ENCODE results near the gene GDPD3.

The GDPD3 gene

DNA sequence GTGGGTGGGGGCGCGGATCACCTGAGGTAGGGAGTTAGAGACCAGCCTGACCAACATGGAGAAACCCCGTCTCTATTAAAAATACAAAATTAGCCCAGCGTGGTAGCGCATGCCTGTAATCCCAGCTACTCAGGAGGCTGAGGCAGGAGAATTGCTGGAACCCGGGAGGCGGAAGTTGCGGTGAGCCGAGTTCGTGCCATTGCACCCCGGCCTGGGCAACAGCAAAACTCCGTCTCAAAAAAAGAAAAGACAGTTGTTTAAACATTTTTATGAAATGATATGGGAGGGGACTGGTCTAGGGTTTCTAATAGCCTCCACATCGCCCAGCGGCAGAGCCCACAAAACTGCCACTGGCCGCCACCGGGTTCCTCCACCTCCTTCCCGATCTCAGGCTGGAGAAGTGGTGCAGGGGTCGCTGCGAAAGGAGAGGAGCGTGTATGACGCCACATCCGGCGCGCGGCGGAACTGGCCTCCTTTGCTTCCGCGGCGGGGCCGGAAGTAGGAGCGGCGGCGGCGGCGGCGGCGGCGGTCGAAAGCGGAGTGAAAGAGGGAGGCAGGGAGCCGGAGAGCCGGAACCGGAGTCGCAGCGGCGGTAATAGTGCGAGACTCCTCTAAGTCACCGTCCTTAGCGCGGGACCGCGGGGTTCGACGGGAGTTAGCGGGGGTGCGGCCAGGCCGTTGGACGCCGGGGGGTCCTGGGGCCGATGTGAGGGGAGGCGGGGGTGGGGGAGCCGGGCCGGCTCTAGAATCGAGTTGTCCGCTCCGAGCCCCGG is 37.6 kb downstream of the GDPD3 start, which contains the start of gene PPP4C:
Gene PPP4C (plus strand): TSS at position 492 of the 773 bp plus-strand sequence. CDS start 384 bp downstream, outside the sequence.
- peak; percentile 93 to 95 for DNase-seq

DNA sequence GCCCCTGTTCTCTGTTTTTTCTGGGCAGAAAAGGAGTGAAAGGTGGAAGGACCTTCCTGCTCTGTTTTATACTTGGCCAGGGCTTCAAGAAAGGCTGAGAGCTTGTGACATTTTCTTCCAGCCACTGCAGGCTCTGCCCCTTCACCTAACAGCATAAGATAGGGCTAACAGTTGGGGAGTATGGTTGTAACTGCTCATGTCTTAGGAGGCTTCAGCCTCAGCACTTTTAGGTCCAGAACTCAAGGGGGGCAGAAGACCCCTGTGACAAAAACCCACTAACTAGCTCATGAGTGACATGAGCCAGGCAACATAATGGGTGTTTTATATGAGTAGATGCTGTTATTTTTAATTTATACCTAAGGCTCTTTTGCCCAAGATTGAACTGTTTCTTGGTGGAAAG is 42.8 kb downstream of the GDPD3 start:
- DNase-seq: no peak

GRCh38 chr16:30069611-30070462 is 43.5 kb downstream of the GDPD3 start:
- no peak for DNase-seq

DNA sequence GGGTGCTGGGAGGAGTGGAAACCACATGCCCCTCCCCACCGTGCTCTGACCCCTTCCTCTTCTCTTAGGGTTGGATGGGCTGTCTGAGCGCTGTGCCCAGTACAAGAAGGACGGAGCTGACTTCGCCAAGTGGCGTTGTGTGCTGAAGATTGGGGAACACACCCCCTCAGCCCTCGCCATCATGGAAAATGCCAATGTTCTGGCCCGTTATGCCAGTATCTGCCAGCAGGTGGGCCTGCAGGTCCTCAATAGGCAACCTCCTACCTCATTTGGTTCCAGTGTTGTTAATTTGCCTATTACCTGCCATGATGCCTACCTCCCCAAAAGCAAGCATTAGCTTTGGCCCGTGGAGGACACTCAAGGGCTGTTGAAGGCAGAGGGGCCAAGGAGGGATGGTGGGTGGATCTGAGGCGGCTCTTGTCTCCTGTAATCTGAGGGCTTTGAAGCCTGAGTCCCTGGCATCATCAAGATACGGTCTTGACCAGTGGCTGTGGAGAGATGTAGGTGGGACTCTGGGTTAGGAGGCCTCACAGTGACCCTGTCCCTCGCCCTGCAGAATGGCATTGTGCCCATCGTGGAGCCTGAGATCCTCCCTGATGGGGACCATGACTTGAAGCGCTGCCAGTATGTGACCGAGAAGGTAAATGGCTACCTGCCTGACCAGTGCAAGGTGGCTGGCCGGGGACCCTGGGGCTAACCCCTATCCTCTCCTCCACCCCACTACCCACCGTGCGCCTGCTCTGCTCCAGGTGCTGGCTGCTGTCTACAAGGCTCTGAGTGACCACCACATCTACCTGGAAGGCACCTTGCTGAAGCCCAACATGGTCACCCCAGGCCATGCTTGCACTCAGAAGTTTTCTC is 44.4 kb downstream of the GDPD3 start:
- DNase-seq: no peak

- DNase-seq: no peak
Observed at GRCh38 chr16:30068333-30068732, 45.0 kb downstream of the GDPD3 start.

- no peak for DNase-seq
Observed at GRCh38 chr16:30067584-30067916, 45.8 kb downstream of the GDPD3 start.

DNA sequence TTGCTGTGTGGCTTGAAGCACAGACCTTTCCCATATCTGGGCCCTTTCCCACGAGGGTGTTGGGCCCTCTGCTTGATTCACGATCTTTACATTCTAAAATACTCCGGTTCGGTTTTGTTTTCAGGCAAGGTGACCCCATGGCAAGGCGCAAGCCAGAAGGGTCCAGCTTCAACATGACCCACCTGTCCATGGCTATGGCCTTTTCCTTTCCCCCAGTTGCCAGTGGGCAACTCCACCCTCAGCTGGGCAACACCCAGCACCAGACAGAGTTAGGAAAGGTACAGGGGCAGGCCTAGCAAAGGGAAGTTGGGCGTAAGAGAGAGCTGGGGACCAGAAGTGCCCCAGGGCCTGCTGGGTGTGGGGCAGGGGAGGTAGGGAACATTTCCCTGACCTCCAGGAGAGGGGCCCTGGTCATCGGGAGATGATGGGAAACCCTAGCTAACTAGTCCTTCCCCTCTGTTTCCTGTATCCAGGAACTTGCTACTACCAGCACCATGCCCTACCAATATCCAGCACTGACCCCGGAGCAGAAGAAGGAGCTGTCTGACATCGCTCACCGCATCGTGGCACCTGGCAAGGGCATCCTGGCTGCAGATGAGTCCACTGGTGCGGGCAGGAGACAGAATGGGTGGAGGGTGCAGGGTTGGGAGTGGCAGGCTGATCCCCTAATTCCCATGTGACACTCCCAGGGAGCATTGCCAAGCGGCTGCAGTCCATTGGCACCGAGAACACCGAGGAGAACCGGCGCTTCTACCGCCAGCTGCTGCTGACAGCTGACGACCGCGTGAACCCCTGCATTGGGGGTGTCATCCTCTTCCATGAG is 46.4 kb downstream of the GDPD3 start:
- DNase-seq: no peak

DNA sequence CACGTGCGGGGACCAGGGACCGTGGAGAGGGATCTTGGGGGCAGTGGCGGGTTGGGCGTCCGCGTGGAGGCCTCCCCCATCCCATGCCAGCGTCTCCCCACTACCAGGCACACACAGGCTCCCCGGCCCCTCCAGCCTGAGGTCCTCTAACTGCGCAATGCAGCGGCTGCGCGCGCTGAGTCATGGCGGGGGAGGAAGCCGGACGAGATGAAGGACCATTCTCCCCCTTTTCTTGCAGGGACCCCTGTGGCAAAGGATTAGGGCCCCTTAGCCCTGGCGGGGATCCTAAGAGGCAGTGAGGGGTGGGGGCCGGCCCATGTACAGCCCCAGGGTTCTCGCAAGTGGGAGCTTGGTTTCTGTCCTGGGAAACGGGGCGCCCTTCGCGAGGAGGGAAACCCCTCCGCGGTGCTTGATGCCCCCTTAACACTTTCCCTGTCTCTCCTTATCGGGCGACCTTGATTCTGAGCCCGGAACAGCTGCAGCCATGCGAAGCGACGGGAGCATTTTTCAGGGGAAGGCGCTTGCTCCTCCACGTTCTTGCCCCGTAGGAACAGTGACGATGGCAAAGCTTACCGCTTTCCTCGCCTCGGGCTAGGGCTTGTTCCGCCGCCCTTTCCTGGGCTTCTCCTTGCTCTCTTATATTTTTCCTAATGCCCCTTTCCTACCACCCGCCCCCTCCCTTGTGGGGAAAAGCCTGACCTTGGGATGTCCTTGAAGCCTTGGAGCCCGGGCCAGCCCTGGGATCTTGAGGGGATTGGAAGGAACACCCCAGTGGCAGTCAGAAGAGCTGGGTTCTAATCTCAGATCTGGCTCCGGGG is 47.2 kb downstream of the GDPD3 start:
- DNase-seq: no peak

- peak; percentile 97 to 98 for DNase-seq
Observed at GRCh38 chr16:30065102-30065942, 48.0 kb downstream of the GDPD3 start, which contains the start of gene ALDOA. Gene ALDOA (plus strand): TSS chr16:30065760. CDS start chr16:30066898, 1,138 bp downstream.

DNA sequence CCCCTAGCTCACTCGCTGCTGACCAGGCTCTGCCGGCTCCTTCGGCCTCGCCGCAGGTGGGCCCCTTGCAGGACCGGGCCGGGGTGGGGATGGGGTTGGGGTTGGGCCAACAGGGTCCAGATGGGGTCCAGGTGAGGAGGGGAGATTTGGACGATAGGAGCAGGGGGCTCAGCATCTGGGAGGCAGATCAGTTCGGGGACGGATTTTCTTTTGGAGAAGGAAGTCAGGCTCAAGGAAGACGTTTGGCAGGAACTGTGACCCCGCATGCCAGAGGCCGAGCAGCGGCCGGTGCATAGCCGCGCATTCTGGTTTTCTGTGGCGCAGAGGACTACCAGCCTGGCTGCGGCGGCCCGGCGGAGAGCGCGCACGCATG is 48.6 kb downstream of the GDPD3 start:
- no peak for DNase-seq

GRCh38 chr16:30063893-30064728 is 49.2 kb downstream of the GDPD3 start:
- peak; percentile 85 to 95 for DNase-seq

DNA sequence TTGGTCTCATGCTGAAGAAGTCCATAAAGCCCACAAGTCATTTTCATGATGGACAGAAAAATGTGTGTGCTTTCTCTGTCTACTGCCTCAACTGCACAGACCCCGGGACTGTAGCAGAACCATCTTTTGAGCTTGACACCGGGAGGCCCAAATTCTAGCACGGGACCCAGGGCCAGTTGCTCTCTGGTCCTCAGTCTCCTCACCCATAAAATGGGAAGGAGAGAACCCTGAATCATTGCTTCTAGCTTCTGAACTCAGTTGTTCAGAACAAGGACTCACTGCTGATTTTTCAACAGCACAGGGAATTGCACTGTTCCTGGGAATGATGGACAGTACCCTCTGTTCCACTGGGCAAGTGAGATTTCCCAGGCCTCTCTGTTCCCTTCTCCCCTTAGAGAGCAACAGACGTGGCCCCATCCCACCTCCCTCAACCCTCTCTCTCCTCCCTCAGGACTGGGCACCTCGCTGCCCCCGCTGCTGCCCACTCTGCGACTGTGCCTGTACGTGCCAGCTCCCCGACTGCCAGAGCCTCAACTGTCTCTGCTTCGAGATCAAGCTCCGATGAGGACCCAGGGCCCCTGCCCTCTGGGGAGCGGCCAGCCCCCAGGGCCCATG is 50.0 kb downstream of the GDPD3 start:
- DNase-seq: no peak

GRCh38 chr16:30060836-30061554 is 52.3 kb downstream of the GDPD3 start:
- no peak for DNase-seq

DNA sequence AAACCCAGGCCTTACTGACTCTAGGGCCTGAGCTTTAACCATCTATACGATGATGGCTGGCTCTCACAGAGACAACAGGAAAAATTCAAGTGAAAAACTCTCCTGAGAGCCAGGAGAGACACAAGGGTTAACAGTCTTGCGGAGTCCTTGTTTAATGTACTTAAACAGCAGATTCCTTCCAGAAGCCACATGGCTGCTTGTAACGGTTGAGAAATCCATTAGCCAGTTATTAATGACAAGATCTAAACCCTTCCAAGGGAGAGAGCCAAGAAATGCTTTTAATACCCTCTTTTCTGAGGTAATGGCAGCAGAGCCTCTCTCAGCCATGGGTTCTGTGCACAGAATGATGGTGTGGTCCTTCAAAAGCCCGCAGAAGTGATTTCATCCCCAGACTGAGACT is 53.0 kb downstream of the GDPD3 start:
- DNase-seq: no peak

- peak in 1 of 2 experiments; percentile 52 for DNase-seq
Observed at GRCh38 chr16:30054959-30055553, 58.3 kb downstream of the GDPD3 start.
